H1 (cell line): Measurements from ENCODE around the gene RUBCN. TPM values are rescaled to one million over a fixed set of nuclear protein-coding genes. Genes with fewer than 3 reads are reported as not detected.

Source experiments
- CTCF ChIA-PET: fragments of 300-600 bp; sonication (Branson Sonifier 250); formaldehyde crosslinking; loops from one replicate; lab custom pipeline; 2021; ENCODE audit not compliant: partially characterized antibody; lab: Charles Lee
- POLR2A ChIA-PET: fragments of 300-600 bp; sonication (Branson Sonifier 250); formaldehyde crosslinking; loops from one replicate; lab custom pipeline; 2021; ENCODE audit warnings: inconsistent platforms; ENCODE audit not compliant: partially characterized antibody; lab: Charles Lee
- DNase-seq, 2 experiments: peaks; one replicate each; pipeline versions ENCODE4 v3.0.0 to v3.0.0-alpha.2; 2010 to 2022; ENCODE audit warnings: low spot score in 2 of 2, low read depth in 1 of 2, mixed read lengths in 1 of 2
- FAIRE-seq: peaks from 2 replicates; lab custom pipeline; 2011; peaks lifted over from hg19 to GRCh38; lab: Jason Lieb, UNC
- H2AFZ ChIP-seq: 2 replicates; pipeline ENCODE4 v1.8.1; 2012; ENCODE audit warnings: low read length, inconsistent platforms
- H2AK5ac ChIP-seq: 2 replicates; pipeline ENCODE4 v1.6.1; 2013; ENCODE audit warnings: low read depth, low read length
- H2BK120ac ChIP-seq: replicated peaks from 2 replicates; pipeline ENCODE3; 2013; ENCODE audit warnings: low read depth, low read length, inconsistent platforms
- H2BK12ac ChIP-seq: 2 replicates; pipeline ENCODE4 v1.6.1; 2013; ENCODE audit warnings: low read depth, low read length
- H2BK15ac ChIP-seq: 2 replicates; pipeline ENCODE4 v1.6.1; 2013; ENCODE audit warnings: low read length
- H2BK20ac ChIP-seq: 2 replicates; pipeline ENCODE4 v1.6.1; 2013; ENCODE audit warnings: low read length
- H2BK5ac ChIP-seq: 2 replicates; pipeline ENCODE4 v1.6.1; 2013; ENCODE audit warnings: low read depth, low read length
- H3K14ac ChIP-seq: 2 replicates; pipeline ENCODE4 v1.6.1; 2013; ENCODE audit warnings: inconsistent platforms; ENCODE audit not compliant: insufficient read length
- H3K18ac ChIP-seq: 2 replicates; pipeline ENCODE4 v1.6.1; 2013; ENCODE audit warnings: low read length; ENCODE audit errors: extremely low read depth
- H3K23ac ChIP-seq: 2 replicates; pipeline ENCODE4 v1.6.1; 2013; ENCODE audit warnings: inconsistent platforms; ENCODE audit not compliant: insufficient read length
- H3K23me2 ChIP-seq: 2 replicates; pipeline ENCODE4 v1.6.1; 2013; ENCODE audit warnings: low read depth, low read length
- H3K27ac ChIP-seq: 2 replicates; pipeline ENCODE4 v1.6.1; 2011; ENCODE audit warnings: low read depth, low read length, inconsistent platforms
- H3K27me3 ChIP-seq, 4 experiments: replicated peaks in 1 of 4; 1 replicate in 1 of 4; 2 replicates in 3 of 4; pipeline versions ENCODE4 v1.6.1 to v1.8.1; 2011 to 2013; ENCODE audit warnings: low read length in 3 of 4, mild to moderate bottlenecking in 3 of 4, inconsistent platforms in 2 of 4, mixed read lengths in 2 of 4, moderate library complexity in 1 of 4; ENCODE audit not compliant: control insufficient read depth in 3 of 4, insufficient read depth in 3 of 4; ENCODE audit errors: extremely low read depth in 1 of 4
- H3K36me3 ChIP-seq, 4 experiments: 2 replicates each; pipeline versions ENCODE4 v1.6.1 to v1.8.1; 2011 to 2013; ENCODE audit warnings: mild to moderate bottlenecking in 4 of 4, low read length in 3 of 4, moderate library complexity in 2 of 4, control low read depth in 1 of 4, inconsistent platforms in 1 of 4; ENCODE audit not compliant: insufficient read depth in 4 of 4, control insufficient read depth in 2 of 4
- H3K4ac ChIP-seq: replicated peaks from 2 replicates; pipeline ENCODE3; 2013; ENCODE audit warnings: low read length, low read depth, mixed read lengths, inconsistent platforms; ENCODE audit not compliant: insufficient read length
- H3K4me1 ChIP-seq, 4 experiments: replicated peaks in 1 of 4; 1 replicate in 1 of 4; 2 replicates in 3 of 4; pipeline versions ENCODE4 v1.6.1 to v1.8.1; 2011 to 2013; ENCODE audit warnings: low read length in 3 of 4, inconsistent platforms in 2 of 4, mixed read lengths in 1 of 4; ENCODE audit not compliant: insufficient read depth in 4 of 4, control insufficient read depth in 3 of 4
- H3K4me2 ChIP-seq, 2 experiments: 2 replicates each; pipeline versions ENCODE4 v1.6.1 to v1.8.1; 2011 to 2013; ENCODE audit warnings: low read depth in 2 of 2, low read length in 2 of 2, control low read depth in 1 of 2, inconsistent platforms in 1 of 2, mild to moderate bottlenecking in 1 of 2; ENCODE audit not compliant: insufficient read depth in 1 of 2
- H3K4me3 ChIP-seq, 4 experiments: fragments of 200-600, 300-600 bp in 1 of 4; sonication (generic), shearing (Covaris generic), sonication (Bioruptor Twin) in 1 of 4; 2 replicates each; pipeline versions ENCODE4 v1.5.1 to v1.8.1; 2011 to 2016; ENCODE audit warnings: low read length in 4 of 4, low read depth in 3 of 4, control low read depth in 2 of 4, inconsistent platforms in 2 of 4, mild to moderate bottlenecking in 2 of 4, mixed read lengths in 1 of 4, moderate library complexity in 1 of 4; ENCODE audit not compliant: insufficient read depth in 2 of 4; ENCODE audit errors: extremely low read depth in 1 of 4
- H3K56ac ChIP-seq: replicated peaks from 2 replicates; pipeline ENCODE3; 2013; ENCODE audit warnings: low read depth, mild to moderate bottlenecking, mixed read lengths, low read length, inconsistent platforms; ENCODE audit not compliant: insufficient read length
- H3K79me1 ChIP-seq: 2 replicates; pipeline ENCODE4 v1.6.1; 2013; ENCODE audit warnings: low read depth, low read length, control low read depth
- H3K79me2 ChIP-seq, 2 experiments: 2 replicates each; pipeline versions ENCODE4 v1.6.1 to v1.8.1; 2012 to 2013; ENCODE audit warnings: low read length in 2 of 2, mild to moderate bottlenecking in 2 of 2, inconsistent platforms in 1 of 2; ENCODE audit not compliant: insufficient read depth in 2 of 2, control insufficient read depth in 1 of 2
- H3K9ac ChIP-seq, 4 experiments: replicated peaks in 1 of 4; 1 replicate in 1 of 4; 2 replicates in 3 of 4; pipeline versions ENCODE4 v1.6.1 to v1.8.1; 2011 to 2013; ENCODE audit warnings: low read depth in 3 of 4, low read length in 3 of 4, control low read depth in 2 of 4, mild to moderate bottlenecking in 2 of 4, moderate library complexity in 2 of 4, inconsistent platforms in 1 of 4; ENCODE audit errors: extremely low read depth in 1 of 4
- H3K9me3 ChIP-seq, 2 experiments: 2 replicates each; pipeline versions ENCODE4 v1.6.1 to v1.8.1; 2012 to 2013; ENCODE audit warnings: mild to moderate bottlenecking in 2 of 2, moderate library complexity in 2 of 2, control low read depth in 1 of 2, inconsistent platforms in 1 of 2, low read depth in 1 of 2, low read length in 1 of 2, mixed read lengths in 1 of 2; ENCODE audit not compliant: insufficient read depth in 2 of 2
- H4K20me1 ChIP-seq, 2 experiments: replicated peaks in 1 of 2; 2 replicates each; pipeline versions ENCODE3 to v1.8.1; 2011 to 2013; ENCODE audit warnings: inconsistent platforms in 2 of 2, low read length in 2 of 2, mild to moderate bottlenecking in 1 of 2; ENCODE audit not compliant: insufficient read depth in 2 of 2, control insufficient read depth in 1 of 2
- H4K5ac ChIP-seq: 2 replicates; pipeline ENCODE4 v1.6.1; 2013; ENCODE audit warnings: low read length, low read depth, mixed read lengths, inconsistent platforms; ENCODE audit not compliant: insufficient read length
- H4K8ac ChIP-seq: 2 replicates; pipeline ENCODE4 v1.8.0; 2013; ENCODE audit warnings: mild to moderate bottlenecking, moderate library complexity, low read length, inconsistent platforms; ENCODE audit not compliant: insufficient read depth; ENCODE audit errors: extremely low read depth
- H4K91ac ChIP-seq: replicated peaks from 2 replicates; pipeline ENCODE3; 2013; ENCODE audit warnings: low read length, mixed read lengths, inconsistent platforms; ENCODE audit not compliant: insufficient read length
- ASH2L ChIP-seq: fragments of 200-600, 300-600 bp; sonication (generic); IDR thresholded peaks from one replicate; pipeline ENCODE4 v1.7.1; 2017; ENCODE audit warnings: low read length
- BACH1 ChIP-seq: IDR thresholded peaks from 2 replicates; pipeline ENCODE4 v1.6.1; 2012; ENCODE audit warnings: low read length, improper control_type of control experiment
- CREB1 ChIP-seq: IDR thresholded peaks from 2 replicates; pipeline ENCODE4 v1.6.1; 2012; ENCODE audit warnings: inconsistent platforms
- JUN ChIP-seq: IDR thresholded peaks from 2 replicates; pipeline ENCODE4 v1.6.1; 2011; ENCODE audit warnings: low read depth, mild to moderate bottlenecking, improper control_type of control experiment, low read length
- JUND ChIP-seq: IDR thresholded peaks from 2 replicates; pipeline ENCODE4 v1.6.1; 2011; ENCODE audit warnings: mild to moderate bottlenecking, improper control_type of control experiment, low read length
- TAF1 ChIP-seq: IDR thresholded peaks from 2 replicates; pipeline ENCODE4 v1.6.1; 2011; ENCODE audit warnings: mild to moderate bottlenecking, low read depth, low read length
- WGBS, 2 experiments: shearing (Covaris generic) in 1 of 2; methylation state at CpG; one replicate each; pipeline versions ENCODE4 v1.1.6 to v1.1.7; 2013 to 2015; ENCODE audit warnings: low lambda C conversion rate in 2 of 2, mixed read lengths in 2 of 2, inconsistent platforms in 1 of 2, low coverage in 1 of 2, missing lambda C conversion rate in 1 of 2; ENCODE audit not compliant: insufficient replicate concordance in 2 of 2, insufficient coverage in 1 of 2, insufficient read length in 1 of 2; ENCODE audit errors: extremely low coverage in 1 of 2, missing lambda C conversion rate in 1 of 2; 5-methylcytosine and 5-hydroxymethylcytosine counted together
- polyA plus RNA-seq, 7 experiments: library from polyadenylated mRNA; depleted of rRNA in 3 of 7; stranded (reverse) in 5 of 7; unstranded in 2 of 7; fragments of >200 nt in 5 of 7; fragments of 200-250 nt in 2 of 7; gene quantifications; 1 replicate in 5 of 7; 2 replicates in 1 of 7; 4 replicates in 1 of 7; pipeline versions ENCODE4 v1.2.1 to v1.2.3, GENCODE V29; 2011 to 2013; ENCODE audit warnings: missing spikeins in 2 of 7, mixed read lengths in 2 of 7
- total RNA-seq: library from RNA; stranded (reverse); fragmentation: NEBNext Ultra II Directional; extraction: Animal tissue kit (Norgen Biotek cat#: 25700); gene quantifications from 2 replicates; pipeline ENCODE4 v1.2.1, GENCODE V29; 2021

RUBCN gene
- total and polyA plus RNA-seq, 2 of the 8 experiments (the other 6 are each of a cell fraction or from before 2014, with no cell fraction given): 9.3 to 21.9 TPM

DNA sequence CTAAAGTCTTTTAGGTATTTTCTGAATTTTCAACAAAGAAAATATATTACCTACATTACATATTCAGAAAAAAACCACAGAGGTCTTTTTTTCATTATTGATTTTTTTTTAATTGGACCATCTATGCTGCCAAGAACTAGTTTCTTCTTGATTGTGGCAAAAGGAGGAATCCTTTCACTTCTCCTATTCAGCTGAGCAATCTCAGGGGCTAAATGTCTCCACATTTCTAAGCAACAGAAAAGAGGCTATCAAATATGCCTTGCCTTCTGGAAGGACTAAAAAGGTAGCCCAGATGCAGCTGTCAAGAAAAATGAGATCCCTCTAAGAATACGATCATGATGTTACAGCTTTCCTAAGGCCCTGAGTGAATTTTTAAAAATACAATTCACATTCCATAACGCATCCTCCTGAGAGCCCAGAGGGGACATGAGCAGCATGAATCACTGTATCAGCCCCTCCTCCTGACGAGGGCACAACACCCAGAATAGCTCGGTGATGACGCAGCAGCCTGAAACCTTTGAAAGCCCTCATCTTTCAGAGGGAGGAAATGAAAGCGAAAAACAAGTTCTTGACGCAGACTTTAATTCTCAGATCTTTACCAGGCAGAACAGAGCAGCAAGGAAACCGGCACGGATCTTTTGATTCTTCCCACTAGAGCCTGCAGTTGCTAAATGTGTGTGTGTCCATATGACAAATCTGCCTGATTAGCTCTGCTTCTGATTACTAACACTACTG lies 24.6 kb downstream of the RUBCN start:
- FAIRE-seq (no peak), DNase-seq (peak; percentile 36 to 50)
- H2BK15ac ChIP-seq: no peak overlapping the region; the same call in 1 of the 2 replicates
- H3K27ac ChIP-seq: peak overlapping the region; percentile 27; the same call in 1 of the 2 replicates
- H2BK20ac ChIP-seq: no peak overlapping the region
- no peak overlapping the region for H4K91ac ChIP-seq
- 0 out of 2 replicates have a peak, but pooled peaks have one; percentile 33 for TF ChIP-seq JUN
- TF ChIP-seq CREB1: peak; percentile 64
- TF ChIP-seq BACH1: peak; percentile 60; the same call in 1 of the 2 replicates
- peak; percentile 43 for TF ChIP-seq ASH2L
- TF ChIP-seq TAF1: no peak
- TF ChIP-seq JUND: peak; percentile 61; the same call in 1 of the 2 replicates
- H3K56ac ChIP-seq: no peak overlapping the region
- peak overlapping the region; percentile 40 for H4K5ac ChIP-seq
- H2BK5ac ChIP-seq: no peak overlapping the region
- H3K9ac ChIP-seq: peak overlapping the region in 1 of 4 experiments; percentile 38; a peak in 1 of 7 replicates
- 39% methylated on average over 9 of the region's 9 CpGs; no CpG with 5 or more reads in 1 of the 2 experiments for WGBS, 2 experiments
- H4K8ac ChIP-seq: no peak overlapping the region
- no peak overlapping the region for H3K4ac ChIP-seq
- peak overlapping the region; percentile 31; the same call in 1 of the 2 replicates for H2AFZ ChIP-seq
- no peaks in the 10 kb centered on the region for H3K9me3 ChIP-seq
- no peaks in the 10 kb centered on the region for H3K23me2 ChIP-seq
- H3K23ac ChIP-seq: no peak overlapping the region
- peaks cover 0 to 6% (median 3%) of the 10 kb centered on the region in 4 experiments; a peak in 4 of 7 replicates for H3K4me1 ChIP-seq
- H4K20me1 ChIP-seq: no peaks in the 10 kb centered on the region
- H2BK12ac ChIP-seq: no peak overlapping the region; the same call in 1 of the 2 replicates
- no peaks in the 10 kb centered on the region for H3K36me3 ChIP-seq
- H3K18ac ChIP-seq: no peak overlapping the region
- H3K79me1 ChIP-seq: no peaks in the 10 kb centered on the region
- ChIA-PET POLR2A (interaction anchor here (1.4 kb wide), 1 partner anchor 12 kb away, joined by 4 read pairs; no protein-coding TSS in a partner anchor), CTCF (interaction anchor here (1.0 to 1.2 kb wide), 2 partner anchors 25 to 27 kb away, joined by 3 read pairs; no protein-coding TSS in a partner anchor)
- H3K4me2 ChIP-seq: peak overlapping the region; percentile 40 to 62
- no peak overlapping the region for H2BK120ac ChIP-seq
- no peaks in the 10 kb centered on the region for H3K79me2 ChIP-seq
- H3K14ac ChIP-seq: no peak overlapping the region
- no peak overlapping the region for H3K4me3 ChIP-seq
- H2AK5ac ChIP-seq: no peak overlapping the region
- H3K27me3 ChIP-seq: no peaks in the 10 kb centered on the region
